Keratinocyte (primary cell): ENCODE results near the gene DDAH1.

Source experiments
- EZH2 ChIP-seq: IDR thresholded peaks from one replicate; pipeline ENCODE4 v1.6.1; 2012; ENCODE audit warnings: inconsistent platforms, mild to moderate bottlenecking, low read length, moderate library complexity
- TF ChIP-seq, protein P1 (sequence below), 3 experiments: IDR thresholded peaks in 1 of 3; conservative IDR thresholded peaks in 1 of 3; optimal IDR thresholded peaks in 1 of 3; 2 replicates in 2 of 3; 3 replicates in 1 of 3; pipeline versions ENCODE3 to v1.5.1; 2011; ENCODE audit warnings: low read length in 3 of 3, mild to moderate bottlenecking in 3 of 3, moderate library complexity in 2 of 3, control low read depth in 1 of 3, inconsistent platforms in 1 of 3; ENCODE audit not compliant: insufficient read depth in 2 of 3; ENCODE audit errors: extremely low read depth in 1 of 3

DNA sequence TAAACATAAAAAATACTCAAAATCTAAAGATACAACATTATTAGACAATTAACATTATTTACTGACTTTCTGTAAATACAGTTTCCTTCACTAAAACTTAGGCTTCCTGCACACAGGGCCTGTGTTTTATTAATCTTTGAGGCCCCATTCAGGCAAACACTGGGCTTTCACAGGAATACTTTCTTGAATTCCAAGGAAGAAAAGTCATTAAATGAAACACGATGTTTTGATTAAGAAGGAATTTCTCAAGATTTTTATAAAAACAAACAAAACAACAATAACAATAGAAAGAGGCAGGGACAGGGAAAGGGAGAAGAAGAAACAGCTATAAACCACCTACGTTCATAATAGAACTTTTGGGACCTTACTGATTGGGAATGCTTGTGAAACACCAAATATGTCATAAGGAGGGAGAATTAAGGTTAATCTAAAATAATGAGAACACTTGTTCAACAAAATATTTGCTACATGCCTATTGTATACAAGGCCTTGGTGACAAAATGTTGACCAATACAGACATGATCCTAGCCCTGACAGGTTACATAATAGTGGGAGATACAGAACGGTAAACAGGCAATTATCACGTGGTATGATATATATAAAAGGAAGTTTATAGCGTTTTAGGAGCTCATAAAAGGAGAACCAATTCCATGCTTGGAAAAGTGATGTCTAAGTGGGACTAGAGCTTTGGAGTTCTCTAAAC lies 3.6 kb downstream of the DDAH1 start:
- TF ChIP-seq, protein P1, sequence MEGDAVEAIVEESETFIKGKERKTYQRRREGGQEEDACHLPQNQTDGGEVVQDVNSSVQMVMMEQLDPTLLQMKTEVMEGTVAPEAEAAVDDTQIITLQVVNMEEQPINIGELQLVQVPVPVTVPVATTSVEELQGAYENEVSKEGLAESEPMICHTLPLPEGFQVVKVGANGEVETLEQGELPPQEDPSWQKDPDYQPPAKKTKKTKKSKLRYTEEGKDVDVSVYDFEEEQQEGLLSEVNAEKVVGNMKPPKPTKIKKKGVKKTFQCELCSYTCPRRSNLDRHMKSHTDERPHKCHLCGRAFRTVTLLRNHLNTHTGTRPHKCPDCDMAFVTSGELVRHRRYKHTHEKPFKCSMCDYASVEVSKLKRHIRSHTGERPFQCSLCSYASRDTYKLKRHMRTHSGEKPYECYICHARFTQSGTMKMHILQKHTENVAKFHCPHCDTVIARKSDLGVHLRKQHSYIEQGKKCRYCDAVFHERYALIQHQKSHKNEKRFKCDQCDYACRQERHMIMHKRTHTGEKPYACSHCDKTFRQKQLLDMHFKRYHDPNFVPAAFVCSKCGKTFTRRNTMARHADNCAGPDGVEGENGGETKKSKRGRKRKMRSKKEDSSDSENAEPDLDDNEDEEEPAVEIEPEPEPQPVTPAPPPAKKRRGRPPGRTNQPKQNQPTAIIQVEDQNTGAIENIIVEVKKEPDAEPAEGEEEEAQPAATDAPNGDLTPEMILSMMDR (optimal IDR thresholded peaks at IDR 0.05 in 1 of 3, IDR thresholded peaks at IDR 0.05 in 1 of 3, conservative IDR thresholded peaks at IDR 0.05 in 1 of 3; ENCODE audit: extremely low read depth in 1 of 3, insufficient read depth in 2 of 3, low read length in 3 of 3), result no peak
- no peak for TF ChIP-seq EZH2
